Jurkat, Clone E6-1 (cell line): ENCODE data around the gene ZNF57. TPM values are rescaled to one million over a fixed set of nuclear protein-coding genes. Genes with fewer than 3 reads are reported as not detected.
A peak's percentile ranks its signal among the peaks of the same experiment; 100 is the strongest.
"Not testable (repeated sequence)": the region's sequence is repeated elsewhere in the genome, so short reads cannot be mapped to it uniquely, and the experiment has no call there.

Source experiments
- DNase-seq: peaks from one replicate; pipeline ENCODE4 v3.0.0-alpha.2; 2011; ENCODE audit warnings: low read depth, low spot score
- H3K4me3 ChIP-seq: 2 replicates; pipeline ENCODE4 v1.5.1; 2011; ENCODE audit warnings: mild to moderate bottlenecking, low read length, control low read depth, moderate library complexity
- polyA plus RNA-seq: library from polyadenylated mRNA; unstranded; fragments of >200 nt; gene quantifications from one replicate; pipeline ENCODE4 v1.2.1, GENCODE V29; 2012; ENCODE audit warnings: missing spikeins; ENCODE audit not compliant: insufficient read length, insufficient read depth

The ZNF57 gene
- polyA plus RNA-seq, result 9.2 TPM

GRCh38 chr19:2900296-2901252, at the start of gene ZNF57:
Gene ZNF57 (plus strand): TSS chr19:2900928. CDS start chr19:2901046, 118 bp downstream.
- peak within 1 kb of the TSS; percentile 84 for H3K4me3 ChIP-seq

GRCh38 chr19:2852598-2852997, 48.1 kb upstream of the ZNF57 start:
- H3K4me3 ChIP-seq, result no peak overlapping the region
- DNase-seq, result no peak

More at GRCh38 chr19:2900296-2901252, at the start of gene ZNF57:
- peak; percentile 99 for DNase-seq

DNA sequence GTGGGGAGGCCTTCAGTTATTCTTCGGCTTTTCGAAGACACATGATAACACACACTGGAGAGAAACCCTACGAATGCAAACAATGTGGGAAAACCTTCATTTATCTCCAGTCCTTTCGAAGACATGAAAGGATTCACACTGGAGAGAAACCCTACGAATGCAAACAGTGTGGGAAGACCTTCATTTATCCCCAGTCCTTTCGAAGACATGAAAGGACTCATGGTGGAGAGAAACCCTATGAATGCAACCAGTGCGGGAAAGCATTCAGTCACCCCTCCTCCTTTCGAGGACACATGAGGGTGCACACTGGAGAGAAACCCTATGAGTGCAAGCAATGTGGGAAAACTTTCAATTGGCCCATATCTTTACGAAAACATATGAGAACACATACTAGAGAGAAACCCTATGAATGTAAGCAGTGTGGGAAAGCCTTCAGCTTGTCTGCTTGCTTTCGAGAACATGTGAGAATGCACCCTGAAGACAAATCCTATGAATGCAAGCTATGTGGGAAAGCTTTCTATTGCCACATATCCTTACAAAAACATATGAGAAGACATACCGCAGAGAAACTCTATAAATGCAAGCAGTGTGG, 47.6 kb upstream of the ZNF57 start:
- H3K4me3 ChIP-seq, result no peak overlapping the region

GRCh38 chr19:2854849-2855248, 45.9 kb upstream of the ZNF57 start:
- no peak overlapping the region for H3K4me3 ChIP-seq
- DNase-seq, result no peak

More for the DNA sequence above, 47.6 kb upstream of the ZNF57 start:
- no peak for DNase-seq

- peak; percentile 89 for DNase-seq
- no peak overlapping the region for H3K4me3 ChIP-seq
These were observed 44.2 kb upstream of the ZNF57 start for GRCh38 chr19:2856457-2857050.

DNA sequence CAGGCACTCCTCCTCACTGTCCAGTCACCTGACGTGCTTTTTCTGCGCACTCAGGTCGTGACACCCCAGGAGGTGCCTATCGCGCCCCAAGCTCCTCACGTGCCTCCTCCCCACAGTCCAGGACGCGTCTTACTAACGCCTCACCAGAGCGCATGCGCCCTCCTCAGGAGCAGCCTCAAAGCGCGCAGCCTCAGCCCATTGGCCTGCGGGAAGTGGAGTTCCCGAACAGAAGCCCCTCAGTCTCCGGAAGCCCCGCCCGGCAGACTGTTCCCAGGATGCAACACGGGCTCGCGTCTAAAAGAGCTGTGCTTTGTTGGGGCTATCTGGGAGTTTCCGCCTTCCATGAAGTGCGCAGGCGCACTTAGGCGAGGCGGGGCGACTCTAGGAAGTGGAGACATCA, 41.9 kb upstream of the ZNF57 start:
- DNase-seq, result no peak
- no peak overlapping the region for H3K4me3 ChIP-seq

GRCh38 chr19:2863816-2864215, 36.9 kb upstream of the ZNF57 start:
- H3K4me3 ChIP-seq, result no peak overlapping the region
- DNase-seq, result no peak

DNA sequence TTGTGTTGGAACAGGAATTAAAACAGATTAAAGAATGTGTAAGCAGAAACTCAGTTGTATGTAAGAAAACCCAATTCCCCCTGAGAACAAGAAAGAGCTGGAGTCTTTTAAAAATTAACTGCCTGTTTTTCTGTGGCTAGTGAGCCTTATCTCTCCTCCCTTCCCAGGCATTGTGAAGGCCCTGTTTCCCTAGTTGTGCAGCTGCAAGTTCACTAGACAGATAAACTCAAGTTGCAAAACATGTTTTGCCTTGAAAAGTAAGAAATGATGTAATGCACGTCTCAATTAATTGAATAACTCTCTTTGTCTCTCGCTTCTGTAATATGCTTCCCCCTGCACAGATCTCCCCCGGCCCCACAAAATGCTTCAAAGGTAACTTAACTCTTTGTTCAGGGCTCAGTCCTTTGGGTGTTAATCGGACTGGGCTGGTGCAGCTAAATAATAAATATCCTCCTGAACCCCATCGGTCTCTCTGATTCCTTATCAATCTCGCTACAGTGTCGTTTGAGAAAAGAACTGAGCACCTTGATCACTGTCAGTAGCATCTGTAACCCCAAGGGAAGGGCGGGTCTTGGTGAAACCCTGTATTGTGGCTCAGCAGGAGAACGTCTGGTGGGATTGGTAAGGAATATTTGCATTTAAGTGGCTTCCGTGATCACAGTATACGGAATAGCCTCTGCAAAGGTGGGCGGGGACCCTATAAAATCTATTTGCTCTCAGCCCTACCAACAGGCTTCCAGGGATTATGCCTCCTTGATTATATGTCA, 35.2 kb upstream of the ZNF57 start:
- H3K4me3 ChIP-seq, result peak overlapping the region; percentile 22
- peak; percentile 50 for DNase-seq

GRCh38 chr19:2866495-2867024, 34.2 kb upstream of the ZNF57 start:
- no peak overlapping the region for H3K4me3 ChIP-seq
- DNase-seq, result no peak

GRCh38 chr19:2867025-2867991, 33.4 kb upstream of the ZNF57 start, which contains the start of gene ZNF556:
Gene ZNF556 (plus strand): TSS chr19:2867335. CDS start chr19:2867422, 87 bp downstream.
- no peak within 1 kb of the TSS for H3K4me3 ChIP-seq
- peak; percentile 59 for DNase-seq

GRCh38 chr19:2869618-2870017, 31.1 kb upstream of the ZNF57 start:
- DNase-seq, result no peak
- H3K4me3 ChIP-seq, result no peak overlapping the region

DNA sequence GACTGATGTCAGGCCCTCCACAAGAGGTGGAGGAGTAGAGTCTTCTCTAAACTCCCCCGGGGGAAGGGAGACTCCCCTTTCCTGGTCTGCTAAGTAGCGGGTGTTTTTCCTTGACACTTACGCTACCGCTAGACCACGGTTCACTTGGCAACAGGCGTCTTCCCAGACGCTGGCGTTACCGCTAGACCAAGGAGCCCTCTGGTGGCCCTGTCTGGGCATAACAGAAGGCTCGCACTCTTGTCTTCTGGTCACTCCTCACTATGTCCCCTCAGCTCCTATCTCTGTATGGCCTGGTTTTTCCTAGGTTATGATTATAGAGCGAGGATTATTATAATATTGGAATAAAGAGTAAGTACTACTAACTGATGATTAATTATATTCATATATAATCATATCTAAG, 28.6 kb upstream of the ZNF57 start:
- DNase-seq, result peak; percentile 45
- H3K4me3 ChIP-seq, result not testable (repeated sequence)

DNA sequence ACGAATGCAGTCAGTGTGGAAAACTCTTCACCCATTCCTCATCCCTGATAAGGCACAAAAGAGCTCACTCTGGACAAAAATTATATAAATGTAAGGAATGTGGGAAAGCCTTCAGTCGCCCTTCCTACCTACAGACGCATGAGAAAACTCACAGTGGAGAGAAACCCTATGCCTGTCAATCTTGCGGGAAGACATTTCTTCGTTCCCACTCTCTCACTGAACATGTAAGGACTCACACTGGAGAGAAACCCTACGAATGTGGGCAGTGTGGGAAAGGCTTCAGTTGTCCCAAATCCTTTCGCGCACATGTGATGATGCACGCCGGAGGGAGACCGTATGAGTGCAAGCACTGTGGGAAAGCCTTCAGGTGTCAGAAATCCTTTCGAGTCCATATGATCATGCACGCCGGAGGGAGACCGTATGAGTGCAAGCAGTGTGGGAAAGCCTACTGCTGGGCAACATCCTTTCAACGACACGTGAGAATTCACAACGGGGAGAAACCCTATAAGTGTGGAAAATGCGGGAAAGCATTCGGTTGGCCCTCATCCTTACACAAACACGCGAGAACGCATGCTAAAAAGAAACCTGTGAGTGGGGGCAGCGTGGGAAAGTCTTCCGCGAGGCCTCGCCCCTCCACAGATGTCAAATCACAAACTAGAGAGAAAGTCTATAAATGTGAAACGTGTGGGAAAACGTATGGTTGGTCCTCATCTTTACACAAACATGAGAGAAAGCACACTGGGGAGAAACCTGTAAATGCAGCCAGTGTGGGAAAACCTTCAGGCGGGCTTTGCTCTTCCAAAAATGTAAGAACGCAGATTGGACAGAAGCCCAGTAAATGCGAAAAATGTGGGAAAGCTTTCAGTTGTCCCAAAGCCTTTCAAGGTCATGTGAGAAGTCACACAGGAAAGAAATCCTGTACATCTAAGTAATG, 23.1 kb upstream of the ZNF57 start:
- DNase-seq, result no peak
- no peak overlapping the region for H3K4me3 ChIP-seq

DNA sequence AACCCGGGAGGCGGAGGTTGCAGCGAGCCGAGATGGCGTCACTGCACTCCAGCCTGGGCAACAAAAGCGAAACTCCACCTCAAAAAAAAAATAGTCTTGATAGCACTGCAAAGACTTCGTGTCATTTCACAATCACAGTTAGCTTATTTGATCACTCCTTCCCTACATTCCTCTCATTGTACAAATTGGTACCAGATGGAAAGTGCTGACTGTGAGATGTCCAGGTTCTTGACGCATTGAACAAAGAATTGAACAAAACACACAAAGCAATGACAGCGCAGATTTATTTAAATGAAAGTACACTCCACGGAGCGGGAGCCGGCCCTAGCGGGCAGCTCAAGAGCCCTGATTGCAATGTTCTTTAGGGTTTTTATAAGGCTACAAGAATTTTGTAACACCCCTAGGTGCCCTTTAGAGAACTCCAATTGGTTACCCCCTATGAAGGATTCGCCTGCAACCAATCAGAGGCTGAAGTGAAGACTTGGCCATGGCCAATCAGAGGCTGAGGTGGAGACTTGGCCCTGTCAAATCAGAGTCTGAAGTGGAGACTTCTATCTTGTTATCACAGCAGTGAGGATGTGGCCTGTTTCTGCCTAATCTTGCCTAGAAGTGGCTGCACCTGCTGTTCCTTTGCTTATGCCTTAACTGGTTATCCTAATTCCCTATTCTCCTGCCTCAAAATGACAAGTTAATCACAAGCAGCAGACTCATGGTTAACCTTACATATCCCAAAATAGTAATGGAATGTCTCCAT, 16.9 kb upstream of the ZNF57 start:
- no peak overlapping the region for H3K4me3 ChIP-seq
- DNase-seq, result peak; percentile 54

DNA sequence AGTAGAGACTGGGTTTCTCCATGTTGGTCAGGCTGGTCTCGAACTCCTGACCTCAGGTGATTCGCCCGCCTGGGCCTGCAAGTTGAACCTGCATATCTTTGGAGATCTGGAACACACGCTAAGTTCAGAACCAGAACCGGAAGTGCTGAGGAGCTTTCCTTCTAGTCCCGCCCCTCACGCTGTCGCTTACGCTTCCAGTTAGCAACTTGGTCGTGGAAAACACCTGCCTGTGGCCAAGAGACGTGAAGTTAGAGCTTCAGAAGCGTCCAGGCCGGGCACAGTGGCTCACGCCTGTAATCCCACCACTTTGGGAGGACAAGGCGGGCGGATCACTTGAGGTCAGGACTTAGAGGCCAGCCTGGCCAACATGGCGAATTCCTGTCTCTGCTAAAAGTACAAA, 15.0 kb upstream of the ZNF57 start:
- DNase-seq, result no peak
- H3K4me3 ChIP-seq, result no peak overlapping the region

DNA sequence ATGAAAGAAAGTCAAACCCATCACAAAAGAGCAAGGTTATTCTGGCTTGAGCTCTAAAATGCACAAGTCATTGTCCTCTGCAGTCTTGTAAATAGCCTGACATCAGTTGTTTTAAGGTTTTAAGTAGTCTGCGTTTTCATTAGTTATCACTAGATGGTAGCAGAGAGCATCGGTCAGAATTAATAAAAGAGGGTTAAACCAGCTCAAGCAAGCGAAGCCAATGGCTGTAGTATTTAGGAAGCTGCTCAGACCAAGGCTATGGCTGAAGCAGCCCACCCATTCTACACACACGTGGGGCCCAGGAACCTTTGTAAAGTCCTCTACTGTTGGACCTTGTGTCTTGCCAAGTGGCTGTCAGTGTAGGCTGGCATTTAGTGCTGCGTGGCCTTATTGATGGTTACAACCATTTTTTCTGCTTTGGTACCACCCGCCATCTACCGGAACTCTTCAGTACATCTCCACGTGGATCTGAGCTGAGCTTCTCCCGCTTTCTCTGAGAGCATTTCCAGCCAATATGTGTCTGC, 13.3 kb upstream of the ZNF57 start:
- DNase-seq, result peak; percentile 79
- H3K4me3 ChIP-seq, result peak overlapping the region; percentile 63
